SKM-1 treated with dmso at 0.1 percent for 144 hours (cell line): ENCODE measurements around the gene TNFAIP6.
"Not testable (repeated sequence)": the region's sequence is repeated elsewhere in the genome, so short reads cannot be mapped to it uniquely, and the experiment has no call there.

Experiments used
- DNase-seq: peaks from one replicate; lab custom pipeline; 2025; ENCODE audit not compliant: unreplicated experiment; lab: John Stamatoyannopoulos, UW

Gene TNFAIP6

GRCh38 chr2:151410485-151410834, 53.1 kb downstream of the TNFAIP6 start:
- peak; percentile 9 for DNase-seq

- no peak for DNase-seq
Observed at GRCh38 chr2:151417650-151418049, 60.3 kb downstream of the TNFAIP6 start.

GRCh38 chr2:151421681-151422080, 64.3 kb downstream of the TNFAIP6 start:
- DNase-seq, result not testable (repeated sequence)

- no peak for DNase-seq
Observed at GRCh38 chr2:151422917-151423439, 65.6 kb downstream of the TNFAIP6 start.

GRCh38 chr2:151423760-151424159, 66.4 kb downstream of the TNFAIP6 start:
- no peak for DNase-seq
